HG03025 (cell line): ENCODE data around the gene EXOC4.

Experiments used
- ATAC-seq: cut with Tn5 transposase; IDR thresholded peaks from one replicate; pipeline ENCODE4 v1.9.1; 2021; ENCODE audit warnings: mild to moderate bottlenecking, moderate library complexity; ENCODE audit not compliant: unreplicated experiment, low FRiP score

The EXOC4 gene

DNA sequence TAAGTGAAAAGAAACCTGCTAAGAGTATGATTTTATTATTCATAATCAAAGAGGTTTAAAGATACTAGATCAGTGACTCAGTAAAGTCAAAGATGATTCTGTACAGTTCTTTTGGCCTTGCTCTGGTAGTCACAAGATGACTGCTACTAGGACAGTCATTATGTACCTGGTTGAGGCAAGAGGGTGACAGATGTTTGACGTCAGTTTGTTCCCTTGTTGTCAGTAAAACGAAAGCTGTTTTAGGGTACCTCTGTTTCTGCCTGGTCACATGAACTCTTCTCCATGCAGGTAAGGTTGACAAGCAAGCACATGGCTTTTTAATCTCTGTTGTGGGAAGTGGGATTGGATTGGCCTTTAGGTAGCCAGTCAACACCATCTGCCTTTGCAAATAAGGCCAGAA lies 308.0 kb downstream of the EXOC4 start:
- no peak for ATAC-seq

DNA sequence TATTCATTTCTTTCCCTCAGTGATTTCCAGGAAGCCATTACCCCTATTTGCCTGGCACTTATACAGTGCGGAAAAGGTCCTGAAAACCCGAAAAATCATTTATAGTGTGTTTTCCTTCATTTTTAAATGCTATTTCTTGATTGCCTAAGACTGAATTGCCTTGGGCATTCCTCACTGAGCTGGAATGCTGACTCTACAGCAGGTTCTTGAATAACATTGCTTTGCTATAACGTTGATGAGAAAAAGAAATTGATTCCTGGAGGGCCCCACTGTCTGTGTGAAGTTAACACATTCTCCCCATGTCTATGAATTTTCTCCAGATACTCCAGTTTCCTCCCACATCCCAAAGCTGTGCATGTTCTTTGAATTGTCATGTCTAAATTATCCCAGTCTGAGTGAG lies 308.5 kb downstream of the EXOC4 start:
- ATAC-seq, result no peak

DNA sequence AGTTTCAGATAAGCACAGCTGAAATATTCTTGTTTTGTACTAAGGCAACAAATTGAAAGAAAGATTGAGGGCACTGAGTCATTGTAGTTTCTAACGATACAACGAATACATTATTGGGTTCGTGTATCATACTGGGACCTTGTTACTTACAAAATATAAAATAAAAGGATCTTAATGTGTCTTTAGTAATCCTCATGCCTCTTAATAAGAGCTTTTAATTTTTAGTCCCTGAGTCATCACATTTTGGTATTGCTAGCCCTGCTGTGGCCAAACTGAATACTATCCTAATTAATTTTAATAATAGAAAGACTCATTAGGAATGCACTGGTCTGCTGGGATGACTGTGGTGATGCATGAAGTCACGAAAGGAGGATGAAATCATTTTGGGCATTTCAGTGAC lies 309.7 kb downstream of the EXOC4 start:
- ATAC-seq, result no peak

DNA sequence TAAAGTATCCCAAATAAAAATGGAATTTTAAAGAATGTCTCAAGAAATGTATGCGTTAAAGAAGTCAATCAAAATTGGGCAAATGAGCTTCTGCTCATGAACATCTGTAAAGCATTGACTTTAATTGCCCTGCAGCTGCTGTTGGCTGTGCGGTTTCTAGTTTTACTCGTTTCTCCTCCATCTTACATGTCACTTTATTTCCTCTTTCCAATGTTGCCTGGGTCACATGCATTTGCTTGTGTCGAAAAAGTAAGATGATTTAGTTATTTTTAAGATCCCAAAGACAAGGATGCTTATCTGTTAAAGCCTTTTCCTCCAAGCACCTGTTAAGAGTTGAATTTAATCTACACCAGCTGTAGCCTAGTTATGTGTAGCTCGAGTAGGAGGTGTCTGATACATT lies 310.4 kb downstream of the EXOC4 start:
- ATAC-seq, result no peak

DNA sequence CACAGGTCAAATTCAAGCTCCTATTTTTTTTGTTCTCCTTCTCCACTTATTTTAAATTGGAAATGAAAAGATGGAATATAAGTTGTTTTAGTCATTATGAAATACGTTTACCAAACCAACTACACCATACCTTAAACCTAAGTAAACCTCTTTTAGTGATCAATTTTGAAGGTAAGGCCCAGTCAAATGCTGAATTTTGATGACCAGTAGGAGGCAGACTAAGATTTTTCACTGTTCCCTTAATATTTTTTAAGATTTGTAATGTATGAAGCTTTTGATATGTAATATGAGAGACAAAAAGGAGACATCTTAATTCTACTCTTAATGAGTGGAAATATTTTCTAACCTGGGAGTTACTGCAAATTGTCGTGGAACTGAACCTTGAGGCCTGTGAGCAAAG lies 311.6 kb downstream of the EXOC4 start:
- ATAC-seq, result no peak

DNA sequence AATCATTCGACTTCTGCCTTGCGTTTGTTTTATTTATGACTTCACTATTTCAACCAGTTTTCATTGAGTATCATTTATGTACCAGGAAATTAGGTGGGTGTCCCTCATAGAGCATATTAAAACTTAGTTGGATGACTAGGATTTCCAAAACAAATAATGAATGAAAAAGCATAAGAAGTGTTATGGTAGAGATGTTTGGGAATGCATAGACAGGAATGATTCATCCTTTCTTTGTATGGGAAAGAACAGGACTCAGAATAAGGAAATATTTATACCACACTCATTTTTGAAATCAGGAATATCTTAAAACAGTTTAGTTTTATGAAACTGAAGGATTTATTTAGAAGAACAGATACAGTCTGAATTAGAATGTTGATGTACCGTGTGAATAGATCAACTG lies 315.7 kb downstream of the EXOC4 start:
- no peak for ATAC-seq

DNA sequence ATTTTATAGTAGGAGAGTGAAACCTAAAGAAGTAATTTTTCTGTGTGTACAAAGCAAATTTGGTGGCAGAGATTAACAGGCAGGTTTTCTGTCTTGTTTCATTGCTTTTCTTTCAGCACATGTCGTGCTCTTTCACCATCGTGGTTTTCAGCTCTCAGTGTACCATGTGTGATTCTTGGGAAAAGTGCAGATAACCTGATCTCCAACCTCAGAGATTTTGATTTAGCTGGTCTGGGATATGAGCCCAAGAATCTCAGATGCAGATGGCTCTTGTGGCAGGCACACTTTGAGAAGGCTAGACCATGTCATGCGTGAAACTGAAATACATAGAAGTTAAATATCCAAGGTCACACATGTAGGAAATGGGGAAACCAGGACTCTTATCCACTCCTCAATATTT lies 317.4 kb downstream of the EXOC4 start:
- no peak for ATAC-seq

DNA sequence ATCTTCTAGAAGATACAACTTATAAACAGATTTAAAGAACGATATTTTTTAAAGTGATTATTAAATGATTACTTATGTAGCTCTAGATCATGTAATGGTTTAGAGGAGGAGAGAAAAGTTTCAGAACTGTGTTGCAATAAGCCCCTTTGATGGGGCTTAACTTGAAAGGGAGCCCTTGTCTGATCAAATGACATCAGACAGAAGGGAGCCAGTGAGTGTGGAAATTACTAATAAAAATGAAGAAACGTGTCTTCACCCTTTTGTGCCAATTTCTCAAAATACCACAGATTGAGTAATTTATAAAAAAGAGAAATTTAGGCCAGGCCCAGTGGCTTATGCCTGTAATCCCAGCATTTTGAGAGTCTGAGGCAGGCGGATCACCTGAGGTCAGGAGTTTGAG lies 318.2 kb downstream of the EXOC4 start:
- ATAC-seq, result no peak

DNA sequence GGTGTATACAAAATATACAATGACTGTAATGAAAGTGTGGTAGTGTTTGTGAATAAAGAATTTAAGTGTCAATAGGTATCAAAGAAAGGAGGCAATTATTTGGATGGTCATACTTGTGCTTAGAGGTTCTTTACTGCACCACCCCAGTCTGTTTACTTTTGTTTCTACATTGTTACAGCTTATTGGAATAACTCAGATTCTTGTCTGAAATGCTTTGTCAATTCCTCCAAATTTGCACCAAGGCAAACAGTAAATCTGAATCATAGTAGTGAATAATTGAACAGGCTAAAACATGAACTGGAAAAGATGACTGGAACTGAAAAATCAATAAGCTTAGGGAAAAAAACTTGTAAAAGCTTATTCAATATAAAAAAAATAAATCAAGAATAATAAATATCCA lies 319.2 kb downstream of the EXOC4 start:
- no peak for ATAC-seq

DNA sequence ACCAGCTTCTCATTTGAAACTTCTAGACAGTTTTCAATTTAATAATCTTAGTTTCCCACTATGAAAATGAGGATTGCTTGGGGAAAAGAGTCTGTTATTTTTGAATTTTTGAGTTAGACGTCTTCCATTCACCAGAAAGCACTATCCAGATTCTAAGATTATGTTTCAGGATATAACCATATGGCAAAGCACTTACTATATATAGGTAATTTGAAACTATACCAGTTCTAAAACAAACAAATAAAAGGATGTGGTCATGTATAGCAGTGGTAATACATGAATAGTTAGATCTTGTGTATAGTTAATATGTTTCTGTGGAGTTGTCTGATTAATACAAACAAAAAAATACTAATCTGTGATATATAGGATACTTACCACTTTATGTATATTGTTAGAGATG lies 320.0 kb downstream of the EXOC4 start:
- ATAC-seq, result no peak

DNA sequence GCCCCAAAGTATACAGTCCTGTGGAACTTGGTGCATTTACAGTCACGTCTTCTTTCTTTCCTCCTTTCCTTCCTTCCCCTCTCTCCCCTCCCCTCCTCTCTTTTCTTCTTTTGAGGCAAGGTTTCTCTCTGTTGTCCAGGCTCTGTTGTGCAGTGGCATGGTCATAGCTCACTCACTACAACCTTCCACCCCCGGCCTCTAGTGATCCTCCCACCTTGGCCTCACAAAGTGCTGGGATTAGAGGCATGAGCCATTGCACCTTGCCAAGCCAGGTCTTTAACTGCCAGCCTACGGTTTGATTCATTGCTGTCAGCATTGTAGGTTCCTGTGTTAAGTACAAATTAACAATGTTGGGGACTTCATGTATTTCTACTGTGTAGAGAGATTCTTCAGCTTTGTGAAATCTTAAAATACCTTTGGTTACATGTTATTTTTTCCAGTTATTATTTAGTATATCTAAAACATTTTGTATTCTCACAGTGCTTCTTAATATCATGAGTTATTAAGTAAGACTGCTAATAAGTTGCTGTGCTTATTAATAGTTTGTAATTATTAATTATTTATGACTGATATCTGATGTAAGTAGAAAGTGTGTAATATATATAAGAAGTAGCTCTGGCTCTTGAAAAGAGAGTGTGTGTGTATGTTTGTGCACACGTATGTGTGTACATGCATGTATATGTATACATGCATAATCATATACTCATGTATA lies 320.8 kb downstream of the EXOC4 start:
- ATAC-seq, result no peak

DNA sequence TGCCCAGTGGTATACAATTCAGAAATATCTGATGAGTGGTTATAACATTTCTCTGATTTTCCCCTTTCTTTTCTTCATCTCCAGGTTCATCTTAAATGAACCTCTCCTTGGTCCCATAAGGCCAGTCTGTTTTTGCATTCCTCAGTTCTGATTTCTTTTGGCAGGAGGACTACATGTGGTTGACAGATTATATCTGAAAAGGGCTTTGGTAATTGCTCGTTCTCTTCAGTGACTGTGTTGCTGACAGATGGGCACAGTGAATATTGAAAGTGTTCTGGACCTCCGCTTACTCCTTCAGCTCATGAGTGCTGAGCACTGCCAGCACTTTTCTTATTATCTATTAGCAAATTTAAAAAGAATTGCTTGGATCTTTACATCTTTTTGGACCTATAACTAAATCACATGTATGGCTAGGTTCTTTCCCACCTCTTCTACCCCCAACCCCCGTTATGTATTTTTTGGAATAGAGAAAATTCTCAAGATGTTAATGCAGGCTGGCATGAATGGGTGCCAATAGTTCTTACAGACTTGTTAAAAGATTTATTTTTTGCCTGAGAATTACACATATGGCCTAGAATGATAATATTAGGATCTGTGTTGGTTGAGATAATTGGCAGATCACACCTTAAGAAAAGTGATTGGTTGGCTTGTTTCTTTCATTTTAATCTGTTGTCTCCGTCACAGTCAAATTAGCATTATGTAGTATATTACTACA lies 323.0 kb downstream of the EXOC4 start:
- no peak for ATAC-seq

DNA sequence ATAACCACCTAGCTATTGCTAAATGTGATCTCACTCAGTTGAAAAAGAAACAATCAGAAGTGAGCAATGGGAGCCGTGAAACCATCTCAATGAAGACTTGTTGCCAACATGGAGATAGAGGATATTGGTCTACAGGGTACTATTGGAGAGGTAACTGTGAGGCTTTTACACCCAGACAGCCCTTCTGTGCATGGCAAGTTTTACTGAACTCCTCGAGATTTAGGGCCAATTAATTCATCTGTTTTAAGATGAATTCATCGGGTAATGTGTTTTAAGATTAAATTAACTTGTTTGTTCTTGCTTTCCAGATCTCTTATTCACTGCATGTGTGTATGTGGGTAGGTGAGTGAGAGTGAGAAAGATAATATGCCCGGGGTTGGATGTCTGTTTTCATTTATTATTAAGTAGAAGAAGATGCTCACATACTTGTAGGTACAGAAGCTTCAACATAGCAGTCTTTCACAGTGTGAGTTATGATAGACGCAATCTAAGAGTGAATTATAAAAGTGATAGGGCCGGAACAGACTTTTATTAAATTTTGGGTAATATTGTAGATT lies 323.8 kb downstream of the EXOC4 start:
- ATAC-seq, result no peak

DNA sequence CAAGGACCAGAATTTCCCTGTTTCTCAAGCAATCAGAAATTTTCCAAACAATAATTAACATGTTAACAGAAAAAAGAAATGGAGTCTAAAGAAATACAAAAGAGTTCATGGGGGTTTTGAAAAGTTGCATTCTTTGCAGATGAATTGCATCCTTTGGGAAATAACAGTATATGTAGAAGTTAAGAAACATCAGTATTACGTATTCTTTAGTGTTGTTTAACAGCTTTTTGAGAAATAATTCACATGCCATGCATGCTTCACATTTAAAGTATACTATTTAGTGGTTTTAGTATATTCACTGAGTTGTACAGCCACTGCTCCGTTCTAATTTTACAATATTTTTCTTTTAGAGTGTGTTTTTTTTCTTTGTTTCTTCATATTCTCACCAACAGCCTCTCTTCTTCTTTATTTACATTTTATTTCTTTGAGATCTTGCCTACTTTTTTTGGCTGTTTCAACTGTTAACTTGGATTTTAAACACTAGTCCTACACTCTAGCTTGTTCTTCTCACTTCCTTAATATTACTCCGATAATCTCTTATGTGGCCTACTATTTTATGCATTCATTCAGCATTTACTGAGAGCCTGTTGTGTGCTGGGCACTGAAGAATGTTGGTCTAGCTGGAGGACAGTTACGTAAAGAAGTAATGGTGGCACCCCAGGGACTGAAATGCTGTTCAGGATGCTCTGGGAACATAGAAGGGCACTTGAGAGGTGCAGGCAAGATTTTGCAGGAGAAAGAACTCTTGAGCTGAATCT lies 330.1 kb downstream of the EXOC4 start:
- ATAC-seq, result no peak

DNA sequence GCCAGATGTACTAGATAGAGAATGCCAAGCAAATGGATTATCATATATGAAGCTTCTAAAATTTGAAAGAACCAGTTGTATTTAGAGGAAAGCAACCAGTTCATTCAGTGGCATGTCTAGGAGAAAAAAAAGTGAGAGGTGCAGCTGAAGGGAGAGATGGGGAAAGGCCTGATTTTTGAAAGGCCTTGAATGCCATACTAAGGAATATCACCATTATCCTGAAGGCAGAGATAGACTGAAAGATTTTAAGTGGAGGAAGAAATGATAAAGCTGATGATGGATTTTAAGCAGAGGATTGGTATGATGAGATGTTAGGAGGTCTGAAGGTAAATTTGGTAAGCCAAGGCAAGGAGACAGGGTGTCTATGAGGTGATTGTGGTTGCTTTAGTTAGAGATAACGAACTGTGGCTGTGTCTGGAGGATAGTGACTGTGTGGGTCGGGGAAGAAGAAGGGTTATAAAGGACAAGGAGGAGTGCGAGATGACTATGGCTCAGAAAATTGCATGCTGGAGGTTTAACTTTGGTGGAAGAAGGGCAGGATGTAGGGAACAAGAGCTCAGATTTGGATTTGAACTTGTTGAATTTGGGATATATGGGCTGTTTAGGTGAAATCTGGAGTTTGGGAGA lies 330.8 kb downstream of the EXOC4 start:
- ATAC-seq, result no peak

DNA sequence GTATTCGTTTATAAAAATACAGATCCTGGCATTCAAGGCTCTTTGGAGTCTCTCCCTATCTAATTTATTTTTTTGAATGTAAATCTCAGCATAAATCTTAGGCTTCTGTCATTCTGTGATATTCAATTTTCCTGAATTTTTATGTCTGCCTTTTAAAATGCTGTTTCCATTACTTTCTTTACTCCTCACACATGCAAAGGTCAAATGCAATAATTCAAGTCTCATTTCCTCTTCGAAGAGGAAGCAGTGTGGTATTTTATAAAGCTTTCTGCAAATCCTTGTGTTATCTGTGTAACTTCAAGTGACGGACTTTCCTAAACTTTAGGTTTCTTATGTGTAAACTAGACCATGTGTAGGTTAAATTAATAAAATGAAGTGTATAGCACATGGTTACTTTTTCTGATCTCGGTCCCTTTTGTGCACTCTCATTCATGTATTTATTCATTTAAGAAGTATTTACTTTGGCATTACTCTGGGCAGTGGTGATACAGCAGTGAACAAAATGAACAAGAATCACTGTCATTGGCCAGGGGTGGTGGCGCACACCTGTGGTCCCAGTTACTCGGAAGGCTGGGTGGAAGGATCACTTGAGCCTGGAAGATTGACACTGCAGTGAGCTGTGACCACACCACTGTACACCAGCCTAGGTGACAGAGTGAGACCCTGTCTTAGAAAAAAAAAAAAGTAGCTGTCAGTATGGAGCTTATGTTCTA lies 332.2 kb downstream of the EXOC4 start:
- ATAC-seq, result no peak

DNA sequence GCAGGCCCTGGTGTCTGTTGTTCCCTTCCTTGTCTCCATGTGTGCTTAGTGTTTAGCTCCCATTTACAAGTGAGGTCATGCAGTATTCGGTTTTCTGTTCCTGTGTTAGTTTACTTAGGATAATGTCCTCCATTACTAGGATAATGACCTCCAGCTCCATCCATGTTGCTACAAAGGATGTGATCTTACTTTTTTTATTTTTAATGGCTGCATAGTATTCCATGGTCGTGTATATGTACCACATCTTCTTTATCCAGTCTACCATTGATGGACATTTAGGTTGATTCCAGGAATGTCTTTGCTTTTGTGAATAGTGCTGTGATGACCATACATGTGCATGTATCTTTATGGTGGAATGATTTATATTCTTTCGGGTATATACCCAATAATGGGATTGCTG lies 333.4 kb downstream of the EXOC4 start:
- ATAC-seq, result no peak

DNA sequence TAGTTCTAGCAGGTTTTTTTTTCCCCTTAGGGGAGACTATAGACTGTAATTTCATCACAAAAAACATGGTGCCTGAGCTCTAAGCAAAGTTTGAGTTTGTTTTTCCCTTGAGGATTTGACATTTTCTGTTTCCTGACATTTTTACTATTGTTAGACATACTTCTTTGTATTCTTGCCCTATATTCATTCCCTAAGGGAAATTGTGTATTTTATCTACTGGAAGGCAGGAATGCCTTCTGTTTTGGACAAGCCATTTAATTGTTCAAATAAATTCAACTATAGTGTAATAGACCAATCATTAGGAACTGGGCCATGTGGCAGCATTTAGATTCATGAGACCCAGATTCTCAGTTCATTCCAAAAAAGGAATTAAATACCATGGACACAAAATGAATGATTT lies 335.0 kb downstream of the EXOC4 start:
- no peak for ATAC-seq

DNA sequence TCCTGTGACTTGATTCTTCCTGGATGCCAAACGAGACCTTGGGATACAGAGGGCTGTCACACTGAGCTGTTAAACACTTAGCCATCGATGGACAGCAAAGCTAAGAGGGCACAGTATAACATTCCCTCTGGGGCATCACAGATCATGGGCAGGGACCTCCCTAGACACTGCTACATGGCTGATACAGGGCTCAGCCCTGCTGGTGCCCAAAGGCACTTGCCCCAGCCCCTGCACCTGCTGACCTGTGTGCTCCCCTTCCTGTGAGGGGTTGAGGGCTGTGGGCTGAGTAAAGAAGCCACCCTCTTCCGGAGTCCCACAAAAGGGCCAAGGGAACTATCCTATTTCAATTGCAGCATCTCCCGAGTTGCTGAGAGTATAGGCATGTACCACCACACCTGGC lies 337.9 kb downstream of the EXOC4 start:
- ATAC-seq, result no peak

DNA sequence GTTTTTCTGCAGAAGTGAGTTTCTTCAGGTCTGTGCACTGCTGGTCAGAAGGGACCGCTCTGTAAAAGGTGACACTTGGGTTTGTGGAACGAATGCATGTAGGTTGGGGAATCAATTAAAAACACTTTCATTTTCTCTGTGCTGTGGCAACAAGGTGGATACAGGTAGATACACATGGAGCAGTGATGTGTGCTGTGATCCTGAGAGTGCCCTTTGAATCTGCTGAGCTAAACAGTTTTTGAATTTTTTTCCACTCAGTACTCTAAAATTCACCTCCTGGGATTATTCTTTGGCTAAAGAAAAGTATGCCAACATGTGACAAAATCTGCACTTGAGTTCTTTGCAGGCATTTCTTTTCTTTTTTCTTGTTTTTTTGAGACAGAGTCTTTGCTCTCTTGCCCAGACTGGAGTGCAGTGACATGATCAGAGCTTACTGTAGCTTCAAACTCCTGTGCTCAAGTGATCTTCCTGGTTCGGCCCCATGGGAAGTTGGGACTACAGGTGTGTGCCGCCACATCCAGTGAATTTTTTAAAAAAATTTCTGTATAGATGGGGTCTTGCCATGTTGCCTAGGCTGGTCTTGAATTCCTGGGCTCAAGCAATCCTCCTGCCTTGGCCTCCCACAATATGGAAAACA lies 338.9 kb downstream of the EXOC4 start:
- no peak for ATAC-seq
